GM23338 (cell line): ENCODE measurements around the gene ZDHHC3. TPM values are rescaled to one million over a fixed set of nuclear protein-coding genes. Genes with fewer than 3 reads are reported as not detected.

Source experiments
- ATAC-seq: fragments of 200-7000 bp; cut with Tn5 transposase; 3 replicates; pipeline ENCODE4 v1.9.1; 2020
- DNase-seq: peaks from one replicate; pipeline ENCODE4 v3.0.0-alpha.2; 2015; ENCODE audit warnings: low spot score
- H2AFZ ChIP-seq: fragments of 200-600 bp; sonication (generic); 2 replicates; pipeline ENCODE4 v1.8.0; 2016; ENCODE audit warnings: antibody characterized with exemption, mild to moderate bottlenecking, moderate library complexity
- H3F3A ChIP-seq: fragments of 200-600 bp; sonication (generic); replicated peaks from 2 replicates; pipeline ENCODE4 v1.8.0; 2017; ENCODE audit warnings: antibody characterized with exemption, mixed run types, low read depth
- H3K27ac ChIP-seq: fragments of 200-600 bp; sonication (generic); 2 replicates; pipeline ENCODE4 v1.6.1; 2016; ENCODE audit warnings: low read depth
- H3K27me3 ChIP-seq: fragments of 200-600 bp; sonication (generic); 2 replicates; pipeline ENCODE4 v1.8.0; 2016; ENCODE audit warnings: mild to moderate bottlenecking, mixed run types, moderate library complexity; ENCODE audit not compliant: insufficient read depth
- H3K36me3 ChIP-seq: fragments of 200-600 bp; sonication (generic); 2 replicates; pipeline ENCODE4 v1.8.0; 2016; ENCODE audit warnings: mild to moderate bottlenecking; ENCODE audit not compliant: insufficient read depth
- H3K4me1 ChIP-seq: fragments of 200-600 bp; sonication (generic); 2 replicates; pipeline ENCODE4 v1.8.0; 2016; ENCODE audit warnings: mild to moderate bottlenecking, moderate library complexity; ENCODE audit not compliant: insufficient read depth
- H3K4me2 ChIP-seq: fragments of 200-600 bp; sonication (generic); 2 replicates; pipeline ENCODE4 v1.7.1; 2017; ENCODE audit warnings: mixed run types
- H3K4me3 ChIP-seq: fragments of 200-600 bp; sonication (generic); 2 replicates; pipeline ENCODE4 v1.6.1; 2016; ENCODE audit warnings: mixed run types
- H3K79me2 ChIP-seq: fragments of 200-600 bp; sonication (generic); replicated peaks from 2 replicates; pipeline ENCODE4 v1.8.0; 2017; ENCODE audit warnings: mild to moderate bottlenecking; ENCODE audit not compliant: insufficient read depth
- H3K9me2 ChIP-seq: fragments of 200-600 bp; sonication (generic); 2 replicates; pipeline ENCODE4 v1.8.0; 2017; ENCODE audit not compliant: insufficient read depth
- H4K20me1 ChIP-seq: fragments of 200-600 bp; sonication (generic); replicated peaks from 2 replicates; pipeline ENCODE4 v1.8.0; 2017; ENCODE audit warnings: mild to moderate bottlenecking; ENCODE audit not compliant: insufficient read depth
- H3K27ac Mint-ChIP-seq: 2 replicates; pipeline ENCODE4 v1.8.0; 2020; ENCODE audit warnings: inconsistent platforms, mild to moderate bottlenecking, moderate library complexity, mixed read lengths
- H3K27me3 Mint-ChIP-seq: 3 replicates; pipeline ENCODE4 v1.8.0; 2022; ENCODE audit warnings: low read depth, mild to moderate bottlenecking, moderate library complexity, mixed read lengths, inconsistent platforms; ENCODE audit not compliant: insufficient read depth, poor library complexity
- H3K36me3 Mint-ChIP-seq: 3 replicates; pipeline ENCODE4 v1.8.0; 2021; ENCODE audit warnings: low read depth, mild to moderate bottlenecking, inconsistent platforms, moderate library complexity, mixed read lengths
- H3K4me1 Mint-ChIP-seq: 3 replicates; pipeline ENCODE4 v1.8.0; 2020; ENCODE audit warnings: mild to moderate bottlenecking, inconsistent platforms, mixed read lengths
- H3K4me3 Mint-ChIP-seq: 3 replicates; pipeline ENCODE4 v1.8.0; 2021; ENCODE audit warnings: moderate library complexity, mild to moderate bottlenecking, inconsistent platforms, mixed read lengths
- H3K9me3 Mint-ChIP-seq: 3 replicates; pipeline ENCODE4 v1.8.0; 2020; ENCODE audit warnings: moderate library complexity, mild to moderate bottlenecking, inconsistent platforms, mixed read lengths
- CREB1 ChIP-seq: fragments of 250-450 bp; sonication (Bioruptor Pico); IDR thresholded peaks from 2 replicates; pipeline ENCODE4 v1.5.0; 2020; ENCODE audit warnings: low read depth, mild to moderate bottlenecking, moderate library complexity
- EZH2 ChIP-seq: fragments of 200-600 bp; sonication (generic); IDR thresholded peaks from one replicate; pipeline ENCODE4 v1.8.0; 2017; ENCODE audit warnings: antibody characterized with exemption, mild to moderate bottlenecking, low read depth; ENCODE audit not compliant: unreplicated experiment
- EZH2phosphoT487 ChIP-seq: fragments of 200-600 bp; sonication (generic); IDR thresholded peaks from one replicate; pipeline ENCODE4 v1.8.1; 2018; ENCODE audit warnings: antibody characterized with exemption; ENCODE audit not compliant: unreplicated experiment
- POLR2AphosphoS5 ChIP-seq: IDR thresholded peaks from 2 replicates; pipeline ENCODE4 v1.6.1; 2016; ENCODE audit warnings: antibody characterized with exemption, low read depth
- STAT1 ChIP-seq: IDR thresholded peaks from one replicate; pipeline ENCODE4 v1.6.1; 2016; ENCODE audit warnings: antibody characterized with exemption; ENCODE audit not compliant: unreplicated experiment
- ZNF114 ChIP-seq: fragments of 250-450 bp; sonication (Bioruptor Pico); IDR thresholded peaks from 2 replicates; pipeline ENCODE4 v1.5.0; 2020; ENCODE audit warnings: mild to moderate bottlenecking, moderate library complexity
- ZNF331 ChIP-seq: fragments of 250-450 bp; sonication (Bioruptor Pico); IDR thresholded peaks from 2 replicates; pipeline ENCODE4 v1.5.0; 2020; ENCODE audit warnings: low read depth, mild to moderate bottlenecking, moderate library complexity
- polyA plus RNA-seq: library from polyadenylated mRNA; unstranded; fragments of >200 nt; fragmentation: Nextera tagmentation; extraction: Ambion mirVana; gene quantifications from 2 replicates; pipeline ENCODE4 v1.2.1, GENCODE V29; 2016
- total RNA-seq: library from RNA; depleted of rRNA; stranded (reverse); fragments of >200 nt; shearing (Covaris generic); gene quantifications from 2 replicates; pipeline ENCODE4 v1.2.3, GENCODE V29; 2014
- TF ChIP-seq, protein P1 (sequence below), 2 experiments: fragments of 200-600 bp in 1 of 2; sonication (generic) in 1 of 2; conservative IDR thresholded peaks; 2 replicates each; pipeline versions ENCODE4 v1.5.1 to v1.6.1; 2016 to 2017; ENCODE audit warnings: antibody characterized with exemption in 2 of 2, low read depth in 2 of 2, mild to moderate bottlenecking in 2 of 2, moderate library complexity in 1 of 2
- TF ChIP-seq, protein P2 (sequence below): fragments of 250-450 bp; sonication (Bioruptor Pico); IDR thresholded peaks from 2 replicates; pipeline ENCODE4 v1.5.0; 2020; ENCODE audit warnings: mild to moderate bottlenecking, moderate library complexity

Gene ZDHHC3
- total and polyA plus RNA-seq, 2 experiments from 2014 or later = 28.9 to 84.2 TPM

DNA sequence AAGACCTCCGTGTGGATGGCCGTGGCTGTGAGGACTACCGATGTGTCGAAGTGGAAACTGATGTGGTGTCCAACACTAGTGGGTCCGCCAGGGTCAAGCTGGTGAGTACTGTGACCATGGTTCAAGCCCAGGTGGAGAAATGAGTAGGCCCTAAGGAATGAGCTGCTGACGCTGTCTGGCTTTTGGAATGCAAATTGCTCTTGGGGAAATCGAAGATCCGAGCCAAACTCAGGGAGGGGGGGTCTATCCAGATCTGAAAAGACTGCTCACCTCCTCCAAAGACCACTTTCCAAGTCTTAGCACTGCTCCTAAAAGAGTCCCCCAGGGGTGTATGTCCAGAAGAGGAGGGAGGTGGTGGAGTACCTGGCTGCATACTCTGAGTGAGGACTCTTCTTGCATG is 13.2 kb upstream of the ZDHHC3 start:
- Mint-ChIP-seq H3K36me3 (peaks cover 80% of the 10 kb centered on the region), H3K27me3 (peaks cover 3% of the 10 kb centered on the region), H3K4me1 (peaks cover 36% of the 10 kb centered on the region), H3K27ac (peak overlapping the region; percentile 41), H3K9me3 (peaks cover 24% of the 10 kb centered on the region), H3K4me3 (no peak overlapping the region; the same call in 2 of the 3 replicates)
- Histone ChIP-seq H3F3A (0 out of 2 replicates have a peak, but pooled peaks cover 4% of the 10 kb centered on the region), H3K27me3 (no peaks in the 10 kb centered on the region), H3K4me2 (0 out of 2 replicates have a peak overlapping the region, but pooled peaks have one; percentile 35), H4K20me1 (peaks cover 22% of the 10 kb centered on the region), H3K27ac (no peak overlapping the region), H3K36me3 (peaks cover 12% of the 10 kb centered on the region; the same call in 1 of the 2 replicates), H3K4me3 (no peak overlapping the region), H3K79me2 (peaks cover 78% of the 10 kb centered on the region), H3K9me2 (peaks cover 4% of the 10 kb centered on the region; the same call in 1 of the 2 replicates), H3K4me1 (peaks cover 22% of the 10 kb centered on the region), H2AFZ (no peak overlapping the region)
- ATAC-seq = no peak
- peak; percentile 12 for DNase-seq
- TF ChIP-seq ZNF114 (CRISPR knock-in tag) (no peak), EZH2 (no peak), STAT1 (no peak), EZH2phosphoT487 (no peak), POLR2AphosphoS5 (no peak), ZNF331 (CRISPR knock-in tag) (no peak), CREB1 (no peak)
- TF ChIP-seq, protein P1, sequence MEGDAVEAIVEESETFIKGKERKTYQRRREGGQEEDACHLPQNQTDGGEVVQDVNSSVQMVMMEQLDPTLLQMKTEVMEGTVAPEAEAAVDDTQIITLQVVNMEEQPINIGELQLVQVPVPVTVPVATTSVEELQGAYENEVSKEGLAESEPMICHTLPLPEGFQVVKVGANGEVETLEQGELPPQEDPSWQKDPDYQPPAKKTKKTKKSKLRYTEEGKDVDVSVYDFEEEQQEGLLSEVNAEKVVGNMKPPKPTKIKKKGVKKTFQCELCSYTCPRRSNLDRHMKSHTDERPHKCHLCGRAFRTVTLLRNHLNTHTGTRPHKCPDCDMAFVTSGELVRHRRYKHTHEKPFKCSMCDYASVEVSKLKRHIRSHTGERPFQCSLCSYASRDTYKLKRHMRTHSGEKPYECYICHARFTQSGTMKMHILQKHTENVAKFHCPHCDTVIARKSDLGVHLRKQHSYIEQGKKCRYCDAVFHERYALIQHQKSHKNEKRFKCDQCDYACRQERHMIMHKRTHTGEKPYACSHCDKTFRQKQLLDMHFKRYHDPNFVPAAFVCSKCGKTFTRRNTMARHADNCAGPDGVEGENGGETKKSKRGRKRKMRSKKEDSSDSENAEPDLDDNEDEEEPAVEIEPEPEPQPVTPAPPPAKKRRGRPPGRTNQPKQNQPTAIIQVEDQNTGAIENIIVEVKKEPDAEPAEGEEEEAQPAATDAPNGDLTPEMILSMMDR (conservative IDR thresholded peaks at IDR 0.05; ENCODE audit: low read depth in 2 of 2) = no peak
- TF ChIP-seq, protein P2, sequence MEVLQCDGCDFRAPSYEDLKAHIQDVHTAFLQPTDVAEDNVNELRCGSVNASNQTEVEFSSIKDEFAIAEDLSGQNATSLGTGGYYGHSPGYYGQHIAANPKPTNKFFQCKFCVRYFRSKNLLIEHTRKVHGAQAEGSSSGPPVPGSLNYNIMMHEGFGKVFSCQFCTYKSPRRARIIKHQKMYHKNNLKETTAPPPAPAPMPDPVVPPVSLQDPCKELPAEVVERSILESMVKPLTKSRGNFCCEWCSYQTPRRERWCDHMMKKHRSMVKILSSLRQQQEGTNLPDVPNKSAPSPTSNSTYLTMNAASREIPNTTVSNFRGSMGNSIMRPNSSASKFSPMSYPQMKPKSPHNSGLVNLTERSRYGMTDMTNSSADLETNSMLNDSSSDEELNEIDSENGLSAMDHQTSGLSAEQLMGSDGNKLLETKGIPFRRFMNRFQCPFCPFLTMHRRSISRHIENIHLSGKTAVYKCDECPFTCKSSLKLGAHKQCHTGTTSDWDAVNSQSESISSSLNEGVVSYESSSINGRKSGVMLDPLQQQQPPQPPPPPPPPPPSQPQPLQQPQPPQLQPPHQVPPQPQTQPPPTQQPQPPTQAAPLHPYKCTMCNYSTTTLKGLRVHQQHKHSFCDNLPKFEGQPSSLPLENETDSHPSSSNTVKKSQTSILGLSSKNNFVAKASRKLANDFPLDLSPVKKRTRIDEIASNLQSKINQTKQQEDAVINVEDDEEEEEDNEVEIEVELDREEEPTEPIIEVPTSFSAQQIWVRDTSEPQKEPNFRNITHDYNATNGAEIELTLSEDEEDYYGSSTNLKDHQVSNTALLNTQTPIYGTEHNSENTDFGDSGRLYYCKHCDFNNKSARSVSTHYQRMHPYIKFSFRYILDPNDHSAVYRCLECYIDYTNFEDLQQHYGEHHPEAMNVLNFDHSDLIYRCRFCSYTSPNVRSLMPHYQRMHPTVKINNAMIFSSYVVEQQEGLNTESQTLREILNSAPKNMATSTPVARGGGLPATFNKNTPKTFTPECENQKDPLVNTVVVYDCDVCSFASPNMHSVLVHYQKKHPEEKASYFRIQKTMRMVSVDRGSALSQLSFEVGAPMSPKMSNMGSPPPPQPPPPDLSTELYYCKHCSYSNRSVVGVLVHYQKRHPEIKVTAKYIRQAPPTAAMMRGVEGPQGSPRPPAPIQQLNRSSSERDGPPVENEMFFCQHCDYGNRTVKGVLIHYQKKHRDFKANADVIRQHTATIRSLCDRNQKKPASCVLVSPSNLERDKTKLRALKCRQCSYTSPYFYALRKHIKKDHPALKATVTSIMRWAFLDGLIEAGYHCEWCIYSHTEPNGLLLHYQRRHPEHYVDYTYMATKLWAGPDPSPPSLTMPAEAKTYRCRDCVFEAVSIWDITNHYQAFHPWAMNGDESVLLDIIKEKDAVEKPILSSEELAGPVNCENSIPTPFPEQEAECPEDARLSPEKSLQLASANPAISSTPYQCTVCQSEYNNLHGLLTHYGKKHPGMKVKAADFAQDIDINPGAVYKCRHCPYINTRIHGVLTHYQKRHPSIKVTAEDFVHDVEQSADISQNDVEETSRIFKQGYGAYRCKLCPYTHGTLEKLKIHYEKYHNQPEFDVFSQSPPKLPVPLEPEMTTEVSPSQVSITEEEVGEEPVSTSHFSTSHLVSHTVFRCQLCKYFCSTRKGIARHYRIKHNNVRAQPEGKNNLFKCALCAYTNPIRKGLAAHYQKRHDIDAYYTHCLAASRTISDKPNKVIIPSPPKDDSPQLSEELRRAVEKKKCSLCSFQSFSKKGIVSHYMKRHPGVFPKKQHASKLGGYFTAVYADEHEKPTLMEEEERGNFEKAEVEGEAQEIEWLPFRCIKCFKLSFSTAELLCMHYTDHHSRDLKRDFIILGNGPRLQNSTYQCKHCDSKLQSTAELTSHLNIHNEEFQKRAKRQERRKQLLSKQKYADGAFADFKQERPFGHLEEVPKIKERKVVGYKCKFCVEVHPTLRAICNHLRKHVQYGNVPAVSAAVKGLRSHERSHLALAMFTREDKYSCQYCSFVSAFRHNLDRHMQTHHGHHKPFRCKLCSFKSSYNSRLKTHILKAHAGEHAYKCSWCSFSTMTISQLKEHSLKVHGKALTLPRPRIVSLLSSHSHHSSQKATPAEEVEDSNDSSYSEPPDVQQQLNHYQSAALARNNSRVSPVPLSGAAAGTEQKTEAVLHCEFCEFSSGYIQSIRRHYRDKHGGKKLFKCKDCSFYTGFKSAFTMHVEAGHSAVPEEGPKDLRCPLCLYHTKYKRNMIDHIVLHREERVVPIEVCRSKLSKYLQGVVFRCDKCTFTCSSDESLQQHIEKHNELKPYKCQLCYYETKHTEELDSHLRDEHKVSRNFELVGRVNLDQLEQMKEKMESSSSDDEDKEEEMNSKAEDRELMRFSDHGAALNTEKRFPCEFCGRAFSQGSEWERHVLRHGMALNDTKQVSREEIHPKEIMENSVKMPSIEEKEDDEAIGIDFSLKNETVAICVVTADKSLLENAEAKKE = no peak
